Endothelial cell of umbilical vein (primary cell): Measurements from ENCODE around the gene KCNA2. TPM values are rescaled to one million over a fixed set of nuclear protein-coding genes. Genes with fewer than 3 reads are reported as not detected.
A peak's percentile ranks its signal among the peaks of the same experiment; 100 is the strongest.

Source experiments
- BruUV-seq: library from RNA; stranded (reverse); fragments of 400-500 nt; replicated peaks from 2 replicates; lab custom pipeline; 2021; lab: Mats Ljungman, UMichigan
- CTCF ChIA-PET: fragments of 300-600, 350-600 bp; sonication (Branson Sonifier 250); formaldehyde crosslinking; loops from one replicate; lab custom pipeline; 2021; ENCODE audit warnings: antibody characterized with exemption, inconsistent platforms; lab: Charles Lee
- POLR2A ChIA-PET: fragments of 300-600, 350-600 bp; sonication (Branson Sonifier 250); formaldehyde crosslinking; loops from one replicate; lab custom pipeline; 2021; ENCODE audit warnings: antibody characterized with exemption, inconsistent platforms; lab: Charles Lee
- DNase-seq: peaks from one replicate; pipeline ENCODE4 v3.0.0-alpha.2; 2011; ENCODE audit warnings: low read depth, low spot score
- FAIRE-seq: peaks from 2 replicates; lab custom pipeline; 2011; peaks lifted over from hg19 to GRCh38; lab: Jason Lieb, UNC
- H2AFZ ChIP-seq: 2 replicates; pipeline ENCODE4 v1.6.0; 2012; ENCODE audit warnings: low read depth, low read length, control low read depth, inconsistent platforms
- H3K27ac ChIP-seq: 2 replicates; pipeline ENCODE4 v1.5.1; 2011; ENCODE audit warnings: low read depth, mild to moderate bottlenecking, control low read depth, low read length, moderate library complexity; ENCODE audit not compliant: insufficient read depth
- H3K27me3 ChIP-seq, 2 experiments: 2 replicates each; pipeline versions ENCODE4 v1.6.0 to v1.6.1; 2011; ENCODE audit warnings: low read length in 2 of 2, mixed read lengths in 1 of 2; ENCODE audit not compliant: control insufficient read depth in 2 of 2, insufficient read depth in 2 of 2
- H3K36me3 ChIP-seq, 2 experiments: 2 replicates in 1 of 2; 3 replicates in 1 of 2; pipeline ENCODE4 v1.5.1; 2011; ENCODE audit warnings: low read length in 2 of 2, mild to moderate bottlenecking in 1 of 2, moderate library complexity in 1 of 2; ENCODE audit not compliant: control insufficient read depth in 2 of 2, insufficient read depth in 2 of 2; ENCODE audit errors: extremely low read depth in 1 of 2
- H3K4me1 ChIP-seq: 3 replicates; pipeline ENCODE4 v1.5.1; 2011; ENCODE audit warnings: mild to moderate bottlenecking, low read length; ENCODE audit not compliant: control insufficient read depth, insufficient read depth; ENCODE audit errors: extremely low read depth
- H3K4me2 ChIP-seq: 2 replicates; pipeline ENCODE4 v1.6.1; 2011; ENCODE audit warnings: low read length, control low read depth, mixed read lengths; ENCODE audit not compliant: insufficient read depth
- H3K4me3 ChIP-seq, 3 experiments: fragments of 200-600 bp in 1 of 3; sonication (generic), shearing (Covaris generic) in 1 of 3; replicated peaks in 1 of 3; 2 replicates each; pipeline ENCODE4 v1.5.1; 2011 to 2016; ENCODE audit warnings: control low read depth in 3 of 3, low read length in 3 of 3, mild to moderate bottlenecking in 2 of 3, inconsistent platforms in 1 of 3, low read depth in 1 of 3, moderate library complexity in 1 of 3; ENCODE audit not compliant: insufficient read depth in 1 of 3
- H3K79me2 ChIP-seq: 2 replicates; pipeline ENCODE4 v1.6.0; 2012; ENCODE audit warnings: low read length, inconsistent platforms; ENCODE audit not compliant: control insufficient read depth, insufficient read depth
- H3K9ac ChIP-seq: replicated peaks from 2 replicates; pipeline ENCODE3; 2011; ENCODE audit warnings: low read length, control low read depth; ENCODE audit not compliant: insufficient read depth; ENCODE audit errors: extremely low read depth
- H3K9me1 ChIP-seq: replicated peaks from 3 replicates; pipeline ENCODE4 v1.6.0; 2011; ENCODE audit warnings: mild to moderate bottlenecking, low read length; ENCODE audit not compliant: control insufficient read depth, insufficient read depth; ENCODE audit errors: extremely low read depth
- H3K9me3 ChIP-seq: replicated peaks from 2 replicates; pipeline ENCODE4 v1.5.1; 2012; ENCODE audit warnings: low read length, inconsistent platforms; ENCODE audit not compliant: control insufficient read depth, insufficient read depth
- H4K20me1 ChIP-seq: replicated peaks from 2 replicates; pipeline ENCODE3; 2011; ENCODE audit warnings: mild to moderate bottlenecking, low read length; ENCODE audit not compliant: control insufficient read depth, insufficient read depth; ENCODE audit errors: extremely low read depth
- CTCF ChIP-seq, 2 donors: IDR thresholded peaks; 1 replicate in 1 of 2; 2 replicates in 1 of 2; pipeline ENCODE4 v1.5.1; 2011; ENCODE audit warnings: low read length in 2 of 2, mild to moderate bottlenecking in 2 of 2, moderate library complexity in 2 of 2, control low read depth in 1 of 2, inconsistent platforms in 1 of 2, low read depth in 1 of 2; ENCODE audit not compliant: insufficient read depth in 1 of 2; ENCODE audit errors: extremely low read depth in 1 of 2
- EZH2 ChIP-seq: IDR thresholded peaks from 2 replicates; pipeline ENCODE4 v1.6.1; 2012; ENCODE audit warnings: borderline replicate concordance, low read depth, mild to moderate bottlenecking, moderate library complexity, low read length, inconsistent platforms; ENCODE audit not compliant: severe bottlenecking
- FOS ChIP-seq: IDR thresholded peaks from 2 replicates; pipeline ENCODE4 v1.6.1; 2011; ENCODE audit warnings: mild to moderate bottlenecking, low read length, moderate library complexity, borderline replicate concordance; ENCODE audit not compliant: insufficient read depth
- GATA2 ChIP-seq: IDR thresholded peaks from 2 replicates; pipeline ENCODE4 v1.7.0; 2011; ENCODE audit warnings: low read depth, mild to moderate bottlenecking, moderate library complexity, mixed read lengths, low read length; ENCODE audit not compliant: insufficient read length, insufficient read depth
- JUN ChIP-seq: IDR thresholded peaks from 2 replicates; pipeline ENCODE4 v1.6.1; 2011; ENCODE audit warnings: borderline replicate concordance, low read depth; ENCODE audit not compliant: insufficient read length, insufficient read depth
- MAX ChIP-seq: IDR thresholded peaks from 2 replicates; pipeline ENCODE4 v1.6.1; 2011; ENCODE audit not compliant: insufficient read depth, insufficient read length
- MYC ChIP-seq: IDR thresholded peaks from one replicate; pipeline ENCODE4 v1.6.1; 2011; ENCODE audit warnings: mild to moderate bottlenecking, low read depth, low read length
- POLR2A ChIP-seq: IDR thresholded peaks from 2 replicates; pipeline ENCODE4 v1.6.1; 2012; ENCODE audit warnings: low read depth, mild to moderate bottlenecking, control low read depth, low read length
- POLR2AphosphoS5 ChIP-seq: IDR thresholded peaks from 2 replicates; pipeline ENCODE4 v1.6.1; 2012; ENCODE audit warnings: low read depth, mild to moderate bottlenecking, control low read depth, low read length, moderate library complexity; ENCODE audit not compliant: insufficient read depth
- dilution Hi-C: fragments of 300-500 bp; cut with MboI; formaldehyde crosslinking; loops from one replicate; pipeline ENCODE4 v1.15.0; 2019; ENCODE audit warnings: low sequenced_read_pairs; ENCODE audit not compliant: extremely low pct_ligation_motif_present
- intact Hi-C: fragments of 100-400 bp; cut with micrococcal nuclease; formaldehyde crosslinking; loops from one replicate; pipeline ENCODE4 v1.10.0; 2022
- polyA plus RNA-seq, 4 experiments: library from polyadenylated mRNA; depleted of rRNA in 3 of 4; stranded (reverse) in 3 of 4; unstranded in 1 of 4; fragments of >200 nt; gene quantifications; 2 replicates each; pipeline versions ENCODE4 v1.2.1 to v1.2.3, GENCODE V29; 2011 to 2012; ENCODE audit warnings: missing spikeins in 1 of 4
- total RNA-seq: library from RNA; stranded (reverse); gene quantifications from 2 replicates; pipeline ENCODE4 v1.2.3, GENCODE V29; 2021

KCNA2 gene
- total and polyA plus RNA-seq, 2 donors (not counting 3 experiments of a cell fraction or from before 2014, with no cell fraction given), result not detected

- no peaks in the 10 kb centered on the region for H3K36me3 ChIP-seq
- no peaks in the 10 kb centered on the region for H3K27me3 ChIP-seq
- H3K4me1 ChIP-seq, result no peaks in the 10 kb centered on the region
- no peak overlapping the region for H3K4me2 ChIP-seq
- CTCF ChIA-PET, result interaction anchor here (0.6 to 1.0 kb wide), 2 partner anchors 12 to 120 kb away, joined by 3 to 4 read pairs; no protein-coding TSS in a partner anchor
- no peaks in the 10 kb centered on the region for H4K20me1 ChIP-seq
- intact Hi-C loops (no loop called here), dilution Hi-C loops (no loop called here)
- FAIRE-seq (no peak), DNase-seq (no peak)
- no peaks in the 10 kb centered on the region for H3K79me2 ChIP-seq
- H3K9me1 ChIP-seq, result no peaks in the 10 kb centered on the region
- no peak overlapping the region for H3K4me3 ChIP-seq
- no peak overlapping the region for H3K27ac ChIP-seq
- H2AFZ ChIP-seq, result no peak overlapping the region
- no TSS peak for BruUV-seq
- POLR2A ChIA-PET, result no interaction called here
- no peak for TF ChIP-seq MYC
- peak; percentile 11 for TF ChIP-seq FOS
- TF ChIP-seq MAX, result no peak
- no peak for TF ChIP-seq EZH2
- TF ChIP-seq POLR2AphosphoS5, result no peak
- no peak for TF ChIP-seq JUN
- H3K9ac ChIP-seq, result no peak overlapping the region
- no peaks in the 10 kb centered on the region for H3K9me3 ChIP-seq
Measured at GRCh38 chr1:110645821-110646735, 39.9 kb upstream of the KCNA2 start.

- no peak for FAIRE-seq
- intact Hi-C loops (no loop called here), dilution Hi-C loops (no loop called here)
- no peak for DNase-seq
- Histone ChIP-seq H3K9me3 (no peaks in the 10 kb centered on the region), H3K9ac (no peak overlapping the region), H3K9me1 (no peaks in the 10 kb centered on the region), H3K4me2 (no peak overlapping the region), H2AFZ (no peak overlapping the region), H3K27me3 (no peaks in the 10 kb centered on the region), H3K36me3 (no peaks in the 10 kb centered on the region), H3K79me2 (no peaks in the 10 kb centered on the region), H4K20me1 (no peaks in the 10 kb centered on the region), H3K4me1 (no peaks in the 10 kb centered on the region), H3K4me3 (no peak overlapping the region), H3K27ac (no peak overlapping the region)
- BruUV-seq, result no TSS peak
- TF ChIP-seq JUN (no peak), GATA2 (no peak), EZH2 (no peak), POLR2A (no peak), MAX (no peak), CTCF (IDR thresholded peaks at IDR 0.05; ENCODE audit: extremely low read depth in 1 of 2, insufficient read depth in 1 of 2, low read depth in 1 of 2, low read length in 2 of 2) (no peak), MYC (no peak), FOS (no peak), POLR2AphosphoS5 (no peak)
- ChIA-PET POLR2A (no interaction called here), CTCF (no interaction called here)
Measured at GRCh38 chr1:110645211-110645610, 39.1 kb upstream of the KCNA2 start.
